ENCODE data around the gene CFAP221.
"Not testable (repeated sequence)": the region's sequence is repeated elsewhere in the genome, so short reads cannot be mapped to it uniquely, and the experiment has no call there.

The CFAP221 gene

DNA sequence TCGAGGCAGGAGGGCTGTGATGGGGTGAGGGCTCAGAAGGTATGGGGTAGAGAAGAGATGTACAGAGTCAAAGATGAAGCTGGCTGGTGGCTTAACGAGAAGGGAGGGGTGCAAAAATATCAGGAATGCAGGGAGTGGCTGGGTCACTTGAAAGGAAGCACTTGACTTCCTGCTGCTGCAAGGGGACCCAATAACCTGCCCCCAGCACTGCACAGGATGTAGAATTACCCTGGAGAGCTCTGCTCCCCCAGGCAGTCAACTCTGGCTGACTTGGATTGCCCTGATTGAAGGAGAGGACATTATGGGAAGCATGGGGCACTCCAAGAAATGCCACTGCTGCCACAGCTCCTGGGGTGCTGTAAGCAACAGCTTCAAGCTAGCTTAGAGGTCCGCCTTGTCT, 41.8 kb downstream of the CFAP221 start:
- no peak for DNase-seq (ENCODE audit: low spot score)

DNA sequence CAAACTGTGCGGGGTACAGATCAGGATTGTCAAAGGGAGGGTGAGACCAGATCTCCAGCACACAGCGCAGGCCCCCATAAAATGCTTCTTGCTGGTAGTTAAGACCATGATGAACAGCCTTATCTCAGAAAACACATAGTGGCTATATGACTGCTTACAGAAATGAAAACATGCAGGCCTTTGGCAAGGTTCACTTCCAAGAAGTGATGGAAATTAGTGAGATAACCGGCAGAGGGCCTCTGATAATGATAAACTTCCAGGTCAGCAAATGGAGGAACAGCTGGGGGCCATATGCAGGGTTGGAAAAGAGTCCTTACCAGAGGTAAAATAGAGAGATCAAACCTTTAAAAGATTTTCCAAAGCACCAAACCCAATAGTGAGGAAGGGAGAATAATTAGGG, 46.6 kb downstream of the CFAP221 start:
- DNase-seq (ENCODE audit: low spot score), result no peak

DNA sequence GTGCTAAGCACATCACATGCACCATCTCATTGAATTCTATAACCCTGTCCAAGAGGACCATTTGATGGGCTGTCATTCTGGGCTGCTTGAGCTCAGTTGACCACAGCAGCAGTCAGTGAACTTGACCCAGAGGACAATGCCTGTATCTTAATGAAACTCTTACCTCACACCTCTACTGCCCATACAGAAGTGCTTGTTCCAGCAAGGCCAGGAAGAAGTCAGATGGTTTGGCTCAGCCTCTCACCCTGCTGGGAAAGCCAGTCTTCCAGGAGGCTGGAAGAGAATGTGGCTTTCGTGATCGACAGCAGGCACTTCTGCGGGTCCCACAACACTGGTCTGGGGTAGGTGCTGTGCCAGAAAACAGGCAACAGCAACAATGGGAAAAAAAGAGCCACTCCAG, 47.3 kb downstream of the CFAP221 start:
- no peak for DNase-seq (ENCODE audit: low spot score)

DNA sequence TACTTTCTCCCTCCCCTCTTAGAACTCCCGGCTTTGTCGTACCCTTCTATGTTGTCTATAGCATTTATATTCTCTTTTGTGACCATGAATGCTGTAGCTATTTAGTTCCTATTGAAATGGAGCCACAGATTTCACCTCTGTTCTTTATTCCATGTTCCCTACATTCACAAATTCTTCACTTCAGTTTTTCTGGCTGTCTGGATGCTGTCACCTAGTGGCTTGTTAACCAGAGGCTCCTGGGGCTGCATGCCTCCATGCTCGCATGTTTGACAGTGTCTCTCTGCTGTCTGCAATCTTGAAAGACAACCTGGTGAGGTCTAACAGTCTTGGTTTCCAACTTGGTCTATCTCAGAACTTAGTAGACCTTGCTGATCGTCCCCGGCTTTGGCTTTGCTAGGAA, 48.2 kb downstream of the CFAP221 start:
- DNase-seq (ENCODE audit: low spot score), result no peak

DNA sequence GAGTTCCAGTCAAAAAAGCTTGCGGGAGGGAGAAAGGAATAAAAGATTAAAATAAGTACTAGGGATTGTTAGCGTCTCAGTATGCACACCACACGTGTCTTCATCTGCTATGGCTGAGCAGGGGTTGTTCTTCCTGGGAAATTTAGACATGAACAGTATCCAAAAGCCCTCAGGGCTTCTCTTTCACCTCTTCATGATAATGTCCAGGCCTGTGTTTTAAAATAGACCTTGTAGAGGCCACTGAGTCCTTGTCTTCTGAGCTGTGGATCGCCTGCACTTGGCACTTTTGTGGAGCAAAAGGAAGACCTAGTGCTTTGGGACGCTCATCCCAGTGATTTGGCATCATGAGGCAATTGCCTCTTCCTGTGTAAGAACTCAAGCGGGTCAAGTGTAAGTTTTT, 52.4 kb downstream of the CFAP221 start:
- DNase-seq (ENCODE audit: low spot score), result no peak

DNA sequence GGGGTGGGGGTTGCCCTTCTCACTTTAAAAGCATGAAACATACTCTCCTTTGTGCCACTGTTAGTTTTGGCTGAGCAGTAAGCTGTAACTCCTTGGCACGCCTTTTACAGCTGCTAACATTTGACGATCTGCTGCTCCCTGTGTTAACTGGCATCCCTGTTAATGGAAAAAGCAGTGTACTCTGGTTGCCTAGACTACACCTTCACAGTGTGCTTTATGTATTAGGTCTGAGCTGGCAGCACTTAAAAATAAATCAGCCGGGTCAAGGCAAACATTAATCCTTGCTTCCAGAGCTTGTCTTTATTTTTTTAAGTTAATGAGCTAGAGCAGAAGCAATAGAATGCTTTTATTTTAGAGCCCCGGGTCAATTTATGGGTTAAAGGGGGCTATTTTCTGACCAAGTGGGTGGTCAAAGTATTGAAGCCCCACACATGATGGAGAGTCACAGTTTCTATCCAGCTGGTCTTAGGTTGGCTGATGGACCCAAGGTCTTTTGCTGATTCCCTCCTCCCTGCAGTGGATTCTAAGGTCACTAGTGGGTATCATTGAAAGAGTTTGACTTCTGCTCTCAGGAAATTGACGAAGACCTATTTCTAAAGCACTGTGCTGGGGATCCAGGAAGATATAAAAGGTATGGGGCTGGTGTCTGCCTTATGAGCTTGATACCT, 54.5 kb downstream of the CFAP221 start:
- peak; percentile 55 for DNase-seq (ENCODE audit: low spot score)

DNA sequence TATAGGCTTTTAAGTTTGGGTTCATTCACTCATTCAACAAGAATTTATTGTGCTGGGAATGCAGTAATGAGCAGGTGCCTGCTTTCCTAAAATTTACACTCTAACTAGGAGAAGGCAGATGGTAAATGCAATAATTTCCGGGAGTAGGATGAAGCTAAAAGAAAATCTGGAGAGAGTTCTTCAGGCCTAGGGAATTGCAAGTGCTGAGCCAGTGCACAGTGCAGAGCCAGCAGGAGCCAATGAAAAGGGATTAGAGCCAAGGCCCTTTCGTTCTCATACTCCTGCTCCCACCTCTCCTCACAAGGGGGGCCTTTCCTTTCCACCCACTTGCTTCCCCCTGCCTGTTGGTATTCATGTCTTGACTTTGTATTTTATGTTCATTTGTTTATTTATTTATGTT, 55.1 kb downstream of the CFAP221 start:
- no peak for DNase-seq (ENCODE audit: low spot score)

DNA sequence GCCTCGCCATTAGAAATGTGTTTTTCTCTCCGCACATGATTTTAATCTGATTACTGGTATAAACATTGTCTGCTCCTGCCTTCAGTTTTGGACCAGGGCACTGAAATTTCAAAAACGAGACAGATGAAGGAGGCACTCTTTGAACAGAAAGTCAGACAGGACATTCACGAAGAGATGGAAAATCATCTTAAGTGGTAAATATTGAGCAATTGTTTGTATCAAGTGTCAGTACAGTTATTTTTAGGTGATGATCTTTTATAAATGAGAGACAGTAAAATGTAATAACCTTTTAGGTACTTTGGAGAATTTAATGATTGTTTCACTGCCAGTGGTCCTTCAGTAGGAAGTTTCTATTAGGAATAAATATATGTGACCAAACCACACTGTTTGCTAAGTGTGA, 60.8 kb downstream of the CFAP221 start:
- DNase-seq (ENCODE audit: low spot score), result no peak

DNA sequence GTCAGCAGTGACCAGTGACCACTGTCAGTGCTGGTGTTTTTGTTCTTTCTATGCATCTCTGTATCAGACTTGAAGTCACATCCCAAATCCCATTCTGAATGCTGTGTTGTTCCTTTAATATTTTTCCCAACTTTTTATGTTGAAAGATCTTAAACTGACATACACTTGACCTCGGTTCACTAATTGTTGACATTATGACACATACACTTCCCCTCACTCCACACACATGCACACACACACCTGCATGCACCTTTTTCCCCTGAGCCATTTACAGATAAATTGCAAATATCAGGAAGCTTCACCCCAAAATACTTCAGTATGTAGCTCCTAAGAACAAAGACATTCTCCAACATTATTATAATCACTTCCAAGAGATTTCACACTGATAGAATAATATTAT, 62.4 kb downstream of the CFAP221 start:
- peak; percentile 8 for DNase-seq (ENCODE audit: low spot score)

DNA sequence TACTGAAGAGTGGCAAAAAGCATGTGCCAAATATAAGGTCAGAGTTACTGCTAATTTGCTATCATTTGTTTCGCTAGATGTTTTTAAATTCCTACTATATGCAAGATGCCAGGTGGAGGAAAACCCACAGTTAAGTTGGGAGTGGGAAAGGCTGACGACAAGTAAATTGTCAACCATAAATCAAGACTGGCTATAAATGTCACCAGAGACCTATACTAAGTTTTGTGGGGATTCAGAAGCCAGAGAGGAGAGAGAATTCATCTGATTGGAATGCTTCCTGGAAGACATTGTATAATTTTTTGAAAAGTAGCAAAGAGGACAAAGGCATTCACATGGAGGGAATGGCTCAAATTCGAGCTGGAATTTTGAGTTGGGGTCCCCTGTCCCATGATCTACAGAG, 64.3 kb downstream of the CFAP221 start:
- DNase-seq (ENCODE audit: low spot score), result no peak

DNA sequence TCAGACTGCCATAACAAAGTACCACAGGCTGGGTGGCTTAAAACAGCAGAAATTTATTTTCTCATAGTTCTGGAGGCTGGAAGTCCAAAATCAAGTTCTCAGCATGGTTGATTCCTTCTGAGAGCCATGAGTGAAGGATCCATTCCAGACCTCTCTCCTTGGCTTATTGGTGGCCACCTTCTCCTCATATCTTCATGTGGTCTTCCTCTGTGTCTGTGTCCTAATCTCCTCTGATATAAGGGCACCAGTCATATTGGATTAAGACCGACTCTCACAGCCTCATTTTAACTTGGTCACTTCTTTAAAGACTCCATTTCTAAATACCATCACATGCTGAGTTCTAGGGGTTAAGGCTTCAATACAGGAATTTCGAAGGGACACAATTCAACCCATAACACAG, 65.1 kb downstream of the CFAP221 start:
- DNase-seq (ENCODE audit: low spot score), result no peak

DNA sequence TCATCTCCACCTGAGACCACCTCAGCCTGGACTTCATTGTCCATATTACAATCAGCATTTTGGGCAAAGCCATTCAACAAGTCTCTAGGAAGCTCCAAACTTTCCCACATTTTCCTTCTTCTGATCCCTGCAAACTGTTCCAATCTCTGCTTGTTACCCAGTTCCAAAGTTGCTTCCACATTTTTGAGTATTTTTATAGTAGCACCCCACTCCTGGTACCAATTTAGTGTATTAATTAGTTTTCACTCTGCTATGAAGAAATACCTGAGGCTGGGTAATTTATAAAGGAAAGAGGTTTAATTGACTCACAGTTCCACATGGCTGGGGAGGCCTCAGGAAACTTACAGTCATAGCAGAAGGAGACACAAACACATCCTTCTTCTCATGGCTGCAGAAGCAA, 69.9 kb downstream of the CFAP221 start:
- not testable (repeated sequence) for DNase-seq (ENCODE audit: low spot score)

DNA sequence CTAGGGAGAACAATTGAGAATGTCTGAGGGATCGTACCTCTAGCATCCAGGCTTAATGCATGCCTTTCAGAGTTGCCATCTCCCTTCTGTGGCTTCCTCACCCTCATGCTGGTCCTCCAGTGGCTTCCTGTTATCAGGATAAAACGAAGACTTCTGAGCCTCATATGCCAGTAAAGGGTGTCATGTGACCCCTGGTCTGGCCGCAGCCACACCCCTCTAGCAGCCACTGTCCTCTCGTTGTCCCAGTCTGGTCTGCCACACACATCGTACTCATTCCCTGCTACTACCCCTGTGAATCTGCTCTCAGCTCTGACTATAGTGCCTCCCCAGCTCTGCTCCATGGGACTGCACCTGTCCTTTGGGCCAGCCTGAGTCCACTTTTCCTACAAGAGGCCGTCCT, 72.2 kb downstream of the CFAP221 start:
- DNase-seq (ENCODE audit: low spot score), result no peak

DNA sequence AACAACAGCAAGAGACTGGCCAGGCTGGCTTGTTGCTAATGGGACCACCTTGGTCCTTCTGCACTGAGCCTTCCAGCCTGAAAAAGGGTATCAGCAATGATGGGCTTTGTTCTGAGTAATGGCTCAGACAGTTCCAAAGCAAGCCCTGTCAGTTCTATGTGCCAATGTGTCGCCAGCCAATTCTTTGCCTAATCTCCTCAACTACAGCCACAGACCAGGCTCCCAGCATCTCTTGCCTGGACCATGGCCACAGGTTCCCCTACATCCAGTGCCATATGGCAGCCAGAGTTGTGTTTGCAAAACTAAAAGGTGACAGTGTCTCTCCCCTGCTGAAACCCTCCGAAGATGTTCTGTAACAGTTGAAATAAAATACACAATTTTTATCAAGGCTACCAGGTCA, 73.2 kb downstream of the CFAP221 start:
- DNase-seq (ENCODE audit: low spot score), result no peak

DNA sequence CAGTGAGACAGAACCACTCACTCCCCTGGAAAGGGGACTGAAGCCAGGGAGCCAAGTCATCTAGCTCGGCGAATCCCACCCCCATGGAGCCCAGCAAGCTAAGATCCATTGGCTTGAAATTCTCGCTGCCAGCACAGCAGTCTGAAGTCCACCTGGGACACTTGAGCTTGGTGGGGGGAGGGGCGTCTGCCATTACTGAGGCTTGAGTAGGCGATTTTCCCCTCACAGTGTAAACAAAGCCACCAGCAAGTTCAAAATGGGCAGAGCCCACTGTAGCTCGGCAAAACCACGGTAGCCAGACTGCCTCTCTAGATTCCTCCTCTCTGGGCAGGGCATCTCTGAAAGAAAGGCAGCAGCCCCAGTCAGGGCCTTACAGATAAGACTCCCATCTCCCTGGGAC, 74.5 kb downstream of the CFAP221 start:
- not testable (repeated sequence) for DNase-seq (ENCODE audit: low spot score)

DNA sequence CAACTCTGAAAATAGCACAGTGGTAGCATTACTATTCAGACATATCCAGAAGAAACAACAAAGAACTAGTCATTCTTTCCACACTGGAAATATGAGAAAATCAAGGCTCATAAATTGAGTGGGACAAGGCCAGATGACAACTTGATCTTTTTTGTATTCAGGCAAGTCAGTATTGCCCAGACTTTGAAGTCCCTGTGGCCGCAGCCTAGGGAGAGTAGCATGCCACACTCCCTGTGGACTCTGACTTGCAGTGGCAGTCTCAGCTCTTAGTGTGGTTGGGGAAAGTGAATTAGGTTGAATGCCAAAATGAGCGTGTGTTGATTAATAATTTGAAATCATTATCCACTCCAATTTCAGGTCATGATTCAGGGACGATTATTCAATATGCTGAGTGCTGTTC, 81.0 kb downstream of the CFAP221 start:
- DNase-seq (ENCODE audit: low spot score), result no peak

DNA sequence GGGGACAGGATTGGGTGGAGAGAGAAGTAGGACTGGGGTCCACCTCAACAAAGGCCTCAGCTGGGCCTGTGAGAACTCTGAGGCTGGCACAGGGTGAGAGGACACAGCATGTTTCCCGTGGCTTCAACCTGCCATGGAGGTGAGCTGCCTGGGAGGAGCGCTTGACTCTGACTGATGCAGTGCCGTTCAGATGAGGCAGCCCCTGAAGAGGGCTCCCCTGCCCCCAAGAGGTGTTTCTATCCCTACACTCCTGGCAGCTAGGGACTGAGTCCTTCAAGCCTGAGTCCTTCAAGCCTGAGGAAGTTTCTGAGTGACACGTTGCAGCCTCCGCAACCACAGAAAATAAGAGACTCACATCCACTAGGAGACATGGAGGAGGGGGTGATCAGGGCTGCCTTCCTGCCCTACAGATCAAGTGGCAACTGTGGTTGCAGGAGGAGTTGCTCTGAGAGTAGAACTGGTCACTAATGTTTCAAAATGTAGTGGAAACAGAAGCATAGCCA, 85.1 kb downstream of the CFAP221 start:
- DNase-seq (ENCODE audit: low spot score), result no peak

DNA sequence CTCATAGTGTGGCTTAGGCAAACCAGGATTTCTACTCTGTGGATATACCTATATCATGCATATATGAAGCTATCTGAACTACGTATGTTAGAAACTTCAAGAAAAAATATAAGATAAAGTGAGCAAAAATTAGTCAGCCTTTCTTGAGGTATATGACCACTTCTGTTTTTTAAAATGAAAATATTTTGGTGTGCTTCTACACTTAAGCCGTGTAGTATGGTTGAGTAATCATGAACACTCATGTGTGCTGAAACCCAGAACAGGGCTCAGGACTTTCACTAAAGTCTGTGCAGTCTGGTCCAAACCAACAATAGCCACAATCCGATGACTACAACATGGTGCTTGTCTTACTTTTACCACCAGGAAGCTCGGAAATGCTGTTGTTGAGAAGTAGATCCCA, 85.9 kb downstream of the CFAP221 start:
- no peak for DNase-seq (ENCODE audit: low spot score)

DNA sequence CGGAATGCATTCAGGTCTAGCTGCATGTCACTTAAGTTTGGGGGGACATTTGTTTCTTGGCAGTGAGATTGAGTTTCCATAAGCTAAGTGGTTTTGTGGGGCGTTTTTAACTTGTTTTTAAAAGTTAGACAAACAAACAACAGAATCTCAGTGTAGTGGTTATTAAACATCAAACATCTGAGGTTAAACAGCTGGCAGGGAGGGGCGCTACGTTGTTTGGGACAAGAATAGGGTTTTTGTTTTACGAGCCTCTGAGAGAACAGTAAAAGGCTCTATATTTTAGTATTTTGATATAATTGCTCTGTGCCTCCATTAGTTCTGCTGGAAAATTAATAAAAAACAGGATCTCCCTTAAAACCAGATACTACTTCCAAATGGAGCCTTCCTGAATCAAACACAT, 93.1 kb downstream of the CFAP221 start:
- DNase-seq (ENCODE audit: low spot score), result no peak

DNA sequence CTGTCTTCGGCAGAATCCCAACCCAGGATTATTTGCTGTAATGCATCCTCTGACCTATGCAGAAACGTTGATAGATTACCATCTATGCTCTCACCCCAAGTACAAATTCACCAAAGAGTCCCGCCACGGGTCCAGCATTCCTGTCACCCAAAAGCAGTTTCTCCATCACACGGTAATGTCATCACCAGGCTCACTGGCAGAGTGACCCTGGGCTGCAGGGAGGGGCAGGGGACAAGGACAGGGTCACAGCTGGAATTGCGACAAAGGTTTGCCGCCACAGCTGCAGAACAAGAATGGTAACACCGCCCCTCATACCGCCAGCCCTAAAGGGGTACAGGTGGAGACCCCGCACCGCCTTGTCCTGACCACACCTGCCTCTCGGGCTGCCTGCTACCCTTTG, 94.0 kb downstream of the CFAP221 start:
- DNase-seq (ENCODE audit: low spot score), result no peak

DNA sequence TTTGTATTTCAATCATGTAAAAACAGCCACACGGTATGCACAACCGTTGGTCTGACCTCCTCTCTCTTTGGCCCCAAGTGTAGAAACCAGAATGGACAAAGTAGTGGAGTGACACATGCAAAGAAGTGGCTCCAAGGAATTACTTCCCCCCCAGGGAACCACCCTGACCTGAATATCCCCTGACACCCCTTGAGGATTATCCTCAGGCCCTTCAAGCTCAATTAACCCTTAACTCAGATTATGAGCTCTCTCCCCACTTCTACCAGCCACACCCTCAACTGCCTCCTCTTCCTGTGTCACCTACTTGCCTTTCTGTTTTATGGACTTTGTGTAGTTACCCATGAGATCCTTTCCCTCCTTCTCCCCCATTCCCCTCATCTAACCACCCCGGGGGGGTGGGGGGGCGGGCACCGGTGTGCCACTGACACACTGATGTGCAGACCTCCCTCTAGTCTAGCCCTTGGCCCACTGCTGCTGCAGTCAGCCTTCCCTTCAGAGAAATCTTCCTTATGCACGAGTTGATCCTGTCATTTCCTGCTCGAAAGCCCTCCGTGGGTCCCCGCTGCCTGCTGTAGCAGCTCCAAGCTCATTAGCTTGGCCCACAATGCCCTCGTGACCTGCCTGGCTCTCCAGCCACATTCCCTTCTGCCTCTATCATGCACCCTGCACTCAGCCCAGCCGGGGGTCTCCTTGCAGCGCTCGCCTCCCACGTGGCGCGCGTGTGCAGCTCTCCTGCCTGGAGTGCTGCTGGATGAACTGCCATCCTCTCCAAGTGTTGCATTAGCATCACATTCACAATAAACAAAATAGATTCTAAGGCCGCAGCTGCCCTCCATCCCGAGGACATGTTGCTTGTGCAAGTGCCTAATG, 94.7 kb downstream of the CFAP221 start:
- DNase-seq (ENCODE audit: low spot score), result peak; percentile 35

DNA sequence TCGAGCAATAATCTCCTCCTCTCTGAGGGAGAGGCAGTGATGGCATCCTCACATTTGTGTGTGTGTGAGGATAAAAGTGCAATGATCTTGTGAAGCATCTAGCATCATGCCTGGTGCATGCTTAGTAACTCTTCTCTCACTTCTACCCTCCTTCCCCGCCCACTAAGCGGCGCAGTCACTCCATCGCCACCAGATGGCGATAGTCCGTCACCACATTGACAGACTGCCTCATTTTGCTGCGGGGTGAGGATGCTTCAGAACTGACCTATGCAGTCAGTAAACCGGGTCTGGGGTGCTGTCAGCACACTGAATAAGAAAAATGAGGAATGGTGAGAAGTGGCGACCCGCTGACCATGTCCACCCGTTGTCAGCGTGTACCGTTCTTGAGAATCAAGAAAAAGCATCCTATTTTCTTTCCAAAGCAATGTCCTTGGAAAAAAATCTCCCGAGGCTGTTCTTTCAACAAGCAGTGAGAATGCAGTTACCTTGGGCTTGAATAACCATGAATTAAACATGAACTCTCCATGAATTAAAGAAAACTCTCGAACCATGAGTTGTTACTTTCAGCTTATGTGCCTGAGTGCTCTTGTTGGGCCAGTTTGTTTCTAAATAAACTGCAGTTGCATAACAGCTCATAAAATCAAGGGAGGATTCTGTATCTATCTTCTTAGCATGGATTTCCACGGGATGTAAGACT, 97.5 kb downstream of the CFAP221 start:
- peak; percentile 69 for DNase-seq (ENCODE audit: low spot score)

DNA sequence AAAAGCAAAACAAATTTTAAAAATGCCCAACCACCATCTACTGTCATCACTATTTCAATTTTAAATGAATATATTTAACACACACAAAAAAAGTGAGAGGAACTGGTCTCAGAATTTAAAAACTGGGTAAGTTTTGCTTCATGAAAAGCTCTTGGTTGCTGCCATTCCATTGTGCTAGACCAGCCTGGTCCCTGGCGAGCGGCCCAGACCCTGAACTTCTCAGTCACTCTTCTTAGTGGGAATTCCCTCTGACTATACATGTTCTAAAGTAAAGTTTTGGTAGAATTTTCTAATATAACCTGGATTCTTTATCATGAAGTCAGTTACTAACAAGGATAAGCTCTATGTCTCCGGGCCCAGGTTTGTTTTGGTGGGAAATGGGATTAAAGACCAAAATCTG, 99.9 kb downstream of the CFAP221 start:
- DNase-seq (ENCODE audit: low spot score), result no peak

Data from kidney tubule cell (primary cell).